HCT116 (cell line): Measurements from ENCODE around the gene RAP2A. TPM values are rescaled to one million over a fixed set of nuclear protein-coding genes. Genes with fewer than 3 reads are reported as not detected.

Experiments
- ATAC-seq: fragments of 200-7000 bp; cut with Tn5 transposase; 2 replicates; pipeline ENCODE4 v1.9.1; 2020; ENCODE audit warnings: mild to moderate bottlenecking, moderate library complexity
- BruUV-seq: library from RNA; stranded (reverse); fragments of 400-500 nt; replicated peaks from 2 replicates; lab custom pipeline; 2021; lab: Mats Ljungman, UMichigan
- CTCF ChIA-PET: fragments of 300-600 bp; sonication (Branson Sonifier 250); formaldehyde crosslinking; loops from one replicate; lab custom pipeline; 2021; ENCODE audit warnings: antibody characterized with exemption; lab: Charles Lee
- POLR2A ChIA-PET: fragments of 300-600, 350-600 bp; sonication (Branson Sonifier 250); formaldehyde crosslinking; loops from one replicate; lab custom pipeline; 2021; ENCODE audit warnings: antibody characterized with exemption; lab: Charles Lee
- RAD21 ChIA-PET, 2 experiments: fragments of 300-600 bp; sonication (Branson Sonifier 250); formaldehyde crosslinking; loops; one replicate each; lab custom pipeline; 2023; ENCODE audit warnings: low total read pairs in 2 of 2; ENCODE audit not compliant: uncharacterized antibody in 2 of 2, unreplicated experiment in 2 of 2, low non-redundant PET in 1 of 2; lab: Charles Lee
- DNase-seq: peaks from one replicate; pipeline ENCODE4 v3.0.0-alpha.2; 2010; ENCODE audit warnings: low read depth, low spot score
- H2AFZ ChIP-seq: fragments of 200-600 bp; shearing (Covaris generic), sonication (generic); 2 replicates; pipeline ENCODE4 v1.6.1; 2017; ENCODE audit warnings: low read depth, mixed run types, mixed read lengths, antibody characterized with exemption, low read length; ENCODE audit not compliant: poor library complexity, severe bottlenecking
- H3K27ac ChIP-seq: 2 replicates; pipeline ENCODE4 v1.5.1; 2012; ENCODE audit warnings: low read depth, low read length
- H3K27me3 ChIP-seq: fragments of 200-600 bp; sonication (generic); 2 replicates; pipeline ENCODE4 v1.6.1; 2016; ENCODE audit warnings: mixed run types, low read length, mixed read lengths; ENCODE audit not compliant: insufficient read depth
- H3K36me3 ChIP-seq, 2 experiments: fragments of 200-500 bp in 1 of 2; fragments of 200-600 bp in 1 of 2; sonication (Bioruptor generic) in 1 of 2; sonication (generic) in 1 of 2; 2 replicates each; pipeline versions ENCODE4 v1.5.1 to v1.6.1; 2014 to 2016; ENCODE audit warnings: low read length in 2 of 2, inconsistent platforms in 1 of 2, mixed read lengths in 1 of 2, mixed run types in 1 of 2; ENCODE audit not compliant: insufficient read depth in 2 of 2, control insufficient read depth in 1 of 2
- H3K4me1 ChIP-seq, 2 experiments: fragments of 200-600 bp in 1 of 2; sonication (generic) in 1 of 2; 2 replicates each; pipeline versions ENCODE4 v1.5.1 to v1.6.1; 2012 to 2017; ENCODE audit warnings: low read length in 2 of 2, inconsistent platforms in 1 of 2, mild to moderate bottlenecking in 1 of 2, mixed read lengths in 1 of 2, mixed run types in 1 of 2, moderate library complexity in 1 of 2; ENCODE audit not compliant: insufficient read depth in 2 of 2, control insufficient read depth in 1 of 2
- H3K4me2 ChIP-seq: fragments of 200-600 bp; sonication (generic); 2 replicates; pipeline ENCODE4 v1.6.1; 2017; ENCODE audit warnings: mixed run types, low read length, mixed read lengths
- H3K4me3 ChIP-seq, 2 experiments: fragments of 200-600 bp in 1 of 2; sonication (generic) in 1 of 2; replicated peaks in 1 of 2; 2 replicates each; pipeline ENCODE4 v1.5.1; 2011 to 2016; ENCODE audit warnings: low read length in 2 of 2, control low read depth in 1 of 2, low read depth in 1 of 2, mild to moderate bottlenecking in 1 of 2, mixed read lengths in 1 of 2, mixed run types in 1 of 2
- H3K79me2 ChIP-seq: fragments of 200-600 bp; sonication (generic); 2 replicates; pipeline ENCODE4 v1.6.1; 2017; ENCODE audit warnings: mild to moderate bottlenecking, mixed run types, low read length, moderate library complexity, mixed read lengths; ENCODE audit not compliant: insufficient read depth
- H3K9ac ChIP-seq: fragments of 200-600 bp; sonication (generic); 2 replicates; pipeline ENCODE4 v1.6.1; 2016; ENCODE audit warnings: low read length, mixed read lengths
- H3K9me2 ChIP-seq: fragments of 200-600 bp; sonication (generic), shearing (Covaris generic); 2 replicates; pipeline ENCODE4 v1.6.1; 2017; ENCODE audit warnings: mixed run types, mild to moderate bottlenecking, moderate library complexity; ENCODE audit not compliant: insufficient read depth
- H3K9me3 ChIP-seq, 2 experiments: fragments of 200-500 bp in 1 of 2; fragments of 200-600 bp in 1 of 2; sonication (Bioruptor generic) in 1 of 2; sonication (generic) in 1 of 2; 2 replicates each; pipeline ENCODE4 v1.6.1; 2014 to 2017; ENCODE audit warnings: low read length in 2 of 2, mixed read lengths in 2 of 2, inconsistent platforms in 1 of 2, low read depth in 1 of 2, mild to moderate bottlenecking in 1 of 2, mixed run types in 1 of 2, moderate library complexity in 1 of 2; ENCODE audit not compliant: control insufficient read depth in 1 of 2, insufficient read depth in 1 of 2
- H4K20me1 ChIP-seq: fragments of 200-600 bp; sonication (generic), shearing (Covaris generic); 2 replicates; pipeline ENCODE4 v1.6.1; 2017; ENCODE audit warnings: mixed run types, mild to moderate bottlenecking, moderate library complexity; ENCODE audit not compliant: insufficient read depth
- CBX3 ChIP-seq: IDR thresholded peaks from 2 replicates; pipeline ENCODE4 v1.6.1; 2012; ENCODE audit warnings: low read depth
- ELF1 ChIP-seq: IDR thresholded peaks from 2 replicates; pipeline ENCODE4 v1.6.1; 2012; ENCODE audit warnings: low read depth, borderline replicate concordance
- EZH2phosphoT487 ChIP-seq: fragments of 200-600 bp; IDR thresholded peaks from 2 replicates; pipeline ENCODE4 v1.6.1; 2018; ENCODE audit warnings: antibody characterized with exemption, borderline replicate concordance
- FOSL1 ChIP-seq: IDR thresholded peaks from 2 replicates; pipeline ENCODE4 v1.6.1; 2012; ENCODE audit warnings: low read depth
- JUND ChIP-seq: IDR thresholded peaks from 2 replicates; pipeline ENCODE4 v1.6.1; 2012
- POLR2AphosphoS5 ChIP-seq: IDR thresholded peaks from 2 replicates; pipeline ENCODE4 v1.6.1; 2011; ENCODE audit warnings: mild to moderate bottlenecking, low read depth, low read length, moderate library complexity
- SIN3A ChIP-seq: IDR thresholded peaks from 2 replicates; pipeline ENCODE4 v1.6.1; 2012; ENCODE audit warnings: low read depth
- SP1 ChIP-seq: IDR thresholded peaks from 2 replicates; pipeline ENCODE4 v1.6.1; 2012; ENCODE audit warnings: low read depth
- SRF ChIP-seq: IDR thresholded peaks from 2 replicates; pipeline ENCODE4 v1.6.1; 2012; ENCODE audit warnings: low read depth
- TCF7L2 ChIP-seq: IDR thresholded peaks from 2 replicates; pipeline ENCODE4 v1.7.0; 2011; ENCODE audit warnings: borderline replicate concordance, inconsistent platforms; ENCODE audit not compliant: insufficient read depth, insufficient read length; ENCODE audit errors: extremely low read depth
- YY1 ChIP-seq: IDR thresholded peaks from 2 replicates; pipeline ENCODE4 v1.6.1; 2011; ENCODE audit warnings: low read length, low read depth, moderate library complexity, mild to moderate bottlenecking; ENCODE audit not compliant: insufficient replicate concordance; ENCODE audit errors: extremely low read depth
- ZNF274 ChIP-seq: fragments of 200-500 bp; sonication (Bioruptor generic); IDR thresholded peaks from 2 replicates; pipeline ENCODE4 v1.6.1; 2014; ENCODE audit warnings: mild to moderate bottlenecking, low read depth, low read length, inconsistent platforms
- intact Hi-C: fragments of 100-400 bp; cut with micrococcal nuclease; formaldehyde crosslinking; loops from 2 replicates; pipeline ENCODE4 v1.10.0; 2022
- total RNA-seq: library from RNA; stranded (reverse); gene quantifications from one replicate; pipeline ENCODE4 v1.2.1, GENCODE V29; 2021; ENCODE audit not compliant: unreplicated experiment
- TF ChIP-seq, protein P1 (sequence below): IDR thresholded peaks from 2 replicates; pipeline ENCODE4 v1.6.1; 2012; ENCODE audit warnings: low read depth
- TF ChIP-seq, protein P2 (sequence below), 3 experiments: fragments of 200-600 bp in 1 of 3; sonication (generic) in 1 of 3; IDR thresholded peaks in 2 of 3; conservative IDR thresholded peaks in 1 of 3; 2 replicates each; pipeline ENCODE4 v1.5.1; 2012 to 2017; ENCODE audit warnings: low read depth in 2 of 3, low read length in 2 of 3, antibody characterized with exemption in 1 of 3, borderline replicate concordance in 1 of 3, control low read depth in 1 of 3, mild to moderate bottlenecking in 1 of 3, mixed read lengths in 1 of 3, mixed run types in 1 of 3, moderate library complexity in 1 of 3; ENCODE audit not compliant: insufficient read depth in 1 of 3
- TF ChIP-seq, protein P3 (sequence below): IDR thresholded peaks from 2 replicates; pipeline ENCODE4 v1.6.1; 2012

RAP2A gene
- total RNA-seq, 1 experiment from 2014 or later, result 27.6 TPM

DNA sequence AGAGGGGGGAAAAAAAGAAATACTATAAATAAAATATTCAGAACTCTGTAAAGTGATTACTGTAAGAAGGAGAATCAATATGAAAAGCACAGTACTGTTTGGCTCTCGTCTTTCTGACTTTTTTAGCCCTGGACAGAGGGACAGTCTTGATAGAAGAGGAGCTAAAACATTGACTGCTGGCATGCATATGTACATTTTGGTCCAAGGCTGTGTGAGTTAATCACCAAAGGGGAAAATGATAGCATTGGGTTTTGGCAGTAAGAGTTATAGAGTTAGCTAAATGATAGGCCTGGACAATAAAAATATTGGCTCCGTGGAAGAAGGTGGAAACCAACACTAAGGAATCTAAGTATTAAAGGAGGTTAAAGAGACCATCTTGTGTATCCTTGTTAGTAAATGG, 50.3 kb downstream of the RAP2A start:
- H3K9ac ChIP-seq, result no peak overlapping the region
- no peak overlapping the region for H3K4me2 ChIP-seq
- H4K20me1 ChIP-seq, result no peaks in the 10 kb centered on the region
- no peaks in the 10 kb centered on the region for H3K79me2 ChIP-seq
- no peaks in the 10 kb centered on the region for H3K9me3 ChIP-seq
- no peak overlapping the region for H3K27ac ChIP-seq
- CTCF ChIA-PET, result no interaction called here
- POLR2A ChIA-PET, result no interaction called here
- no peak overlapping the region for H3K4me3 ChIP-seq
- no peaks in the 10 kb centered on the region for H3K27me3 ChIP-seq
- no peak for DNase-seq
- intact Hi-C loops, result no loop called here
- no peak for TF ChIP-seq TCF7L2
- TF ChIP-seq JUND, result no peak
- TF ChIP-seq FOSL1, result no peak
- TF ChIP-seq POLR2AphosphoS5, result no peak
- TF ChIP-seq SP1, result no peak
- TF ChIP-seq SIN3A, result no peak
- TF ChIP-seq ZNF274, result no peak
- no peak for TF ChIP-seq ELF1
- TF ChIP-seq YY1, result no peak
- no peak for TF ChIP-seq SRF
- TF ChIP-seq, protein P1, sequence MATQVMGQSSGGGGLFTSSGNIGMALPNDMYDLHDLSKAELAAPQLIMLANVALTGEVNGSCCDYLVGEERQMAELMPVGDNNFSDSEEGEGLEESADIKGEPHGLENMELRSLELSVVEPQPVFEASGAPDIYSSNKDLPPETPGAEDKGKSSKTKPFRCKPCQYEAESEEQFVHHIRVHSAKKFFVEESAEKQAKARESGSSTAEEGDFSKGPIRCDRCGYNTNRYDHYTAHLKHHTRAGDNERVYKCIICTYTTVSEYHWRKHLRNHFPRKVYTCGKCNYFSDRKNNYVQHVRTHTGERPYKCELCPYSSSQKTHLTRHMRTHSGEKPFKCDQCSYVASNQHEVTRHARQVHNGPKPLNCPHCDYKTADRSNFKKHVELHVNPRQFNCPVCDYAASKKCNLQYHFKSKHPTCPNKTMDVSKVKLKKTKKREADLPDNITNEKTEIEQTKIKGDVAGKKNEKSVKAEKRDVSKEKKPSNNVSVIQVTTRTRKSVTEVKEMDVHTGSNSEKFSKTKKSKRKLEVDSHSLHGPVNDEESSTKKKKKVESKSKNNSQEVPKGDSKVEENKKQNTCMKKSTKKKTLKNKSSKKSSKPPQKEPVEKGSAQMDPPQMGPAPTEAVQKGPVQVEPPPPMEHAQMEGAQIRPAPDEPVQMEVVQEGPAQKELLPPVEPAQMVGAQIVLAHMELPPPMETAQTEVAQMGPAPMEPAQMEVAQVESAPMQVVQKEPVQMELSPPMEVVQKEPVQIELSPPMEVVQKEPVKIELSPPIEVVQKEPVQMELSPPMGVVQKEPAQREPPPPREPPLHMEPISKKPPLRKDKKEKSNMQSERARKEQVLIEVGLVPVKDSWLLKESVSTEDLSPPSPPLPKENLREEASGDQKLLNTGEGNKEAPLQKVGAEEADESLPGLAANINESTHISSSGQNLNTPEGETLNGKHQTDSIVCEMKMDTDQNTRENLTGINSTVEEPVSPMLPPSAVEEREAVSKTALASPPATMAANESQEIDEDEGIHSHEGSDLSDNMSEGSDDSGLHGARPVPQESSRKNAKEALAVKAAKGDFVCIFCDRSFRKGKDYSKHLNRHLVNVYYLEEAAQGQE, result no peak
- TF ChIP-seq, protein P2, sequence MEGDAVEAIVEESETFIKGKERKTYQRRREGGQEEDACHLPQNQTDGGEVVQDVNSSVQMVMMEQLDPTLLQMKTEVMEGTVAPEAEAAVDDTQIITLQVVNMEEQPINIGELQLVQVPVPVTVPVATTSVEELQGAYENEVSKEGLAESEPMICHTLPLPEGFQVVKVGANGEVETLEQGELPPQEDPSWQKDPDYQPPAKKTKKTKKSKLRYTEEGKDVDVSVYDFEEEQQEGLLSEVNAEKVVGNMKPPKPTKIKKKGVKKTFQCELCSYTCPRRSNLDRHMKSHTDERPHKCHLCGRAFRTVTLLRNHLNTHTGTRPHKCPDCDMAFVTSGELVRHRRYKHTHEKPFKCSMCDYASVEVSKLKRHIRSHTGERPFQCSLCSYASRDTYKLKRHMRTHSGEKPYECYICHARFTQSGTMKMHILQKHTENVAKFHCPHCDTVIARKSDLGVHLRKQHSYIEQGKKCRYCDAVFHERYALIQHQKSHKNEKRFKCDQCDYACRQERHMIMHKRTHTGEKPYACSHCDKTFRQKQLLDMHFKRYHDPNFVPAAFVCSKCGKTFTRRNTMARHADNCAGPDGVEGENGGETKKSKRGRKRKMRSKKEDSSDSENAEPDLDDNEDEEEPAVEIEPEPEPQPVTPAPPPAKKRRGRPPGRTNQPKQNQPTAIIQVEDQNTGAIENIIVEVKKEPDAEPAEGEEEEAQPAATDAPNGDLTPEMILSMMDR (IDR thresholded peaks at IDR 0.05 in 2 of 3, conservative IDR thresholded peaks at IDR 0.05 in 1 of 3; ENCODE audit: borderline replicate concordance in 1 of 3, insufficient read depth in 1 of 3, low read depth in 2 of 3, low read length in 2 of 3), result no peak
- TF ChIP-seq CBX3, result no peak
- no peak for TF ChIP-seq EZH2phosphoT487
- TF ChIP-seq, protein P3, sequence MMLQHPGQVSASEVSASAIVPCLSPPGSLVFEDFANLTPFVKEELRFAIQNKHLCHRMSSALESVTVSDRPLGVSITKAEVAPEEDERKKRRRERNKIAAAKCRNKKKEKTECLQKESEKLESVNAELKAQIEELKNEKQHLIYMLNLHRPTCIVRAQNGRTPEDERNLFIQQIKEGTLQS, result no peak
- BruUV-seq, result no TSS peak
- no peaks in the 10 kb centered on the region; the same call in 1 of the 2 replicates for H3K9me2 ChIP-seq
- ATAC-seq, result no peak
- RAD21 ChIA-PET, result no interaction called here
- H3K4me1 ChIP-seq, result no peaks in the 10 kb centered on the region
- no peaks in the 10 kb centered on the region for H3K36me3 ChIP-seq
- H2AFZ ChIP-seq, result no peak overlapping the region
